ENCODE measurements around the gene LNX2. TPM values are rescaled to one million over a fixed set of nuclear protein-coding genes. Genes with fewer than 3 reads are reported as not detected.
A peak's percentile ranks its signal among the peaks of the same experiment; 100 is the strongest.
"Not testable (repeated sequence)": the region's sequence is repeated elsewhere in the genome, so short reads cannot be mapped to it uniquely, and the experiment has no call there.

LNX2 gene
- total RNA-seq, 2 experiments from 2014 or later = 4.7 to 4.8 TPM

- Mint-ChIP-seq H3K4me3 (no peak overlapping the region), H3K27me3 (no peaks in the 10 kb centered on the region), H3K9me3 (ENCODE audit: low read depth) (no peaks in the 10 kb centered on the region), H3K36me3 (ENCODE audit: low read depth) (peaks cover 21% of the 10 kb centered on the region), H3K4me1 (peaks cover 38% of the 10 kb centered on the region), H3K27ac (no peak overlapping the region)
- intact Hi-C loops (cut with DNase I, micrococcal nuclease) = no loop called here
- ATAC-seq (peak; percentile 26), DNase-seq (no peak)
- CTCF ChIA-PET = interaction anchor here (0.7 kb wide), 1 partner anchor 21 kb away, joined by 4 read pairs; no protein-coding TSS in a partner anchor
- POLR2A ChIA-PET = interaction anchor here (0.8 kb wide), 1 partner anchor 16 kb away, joined by 3 read pairs; no protein-coding TSS in a partner anchor
These were observed 16.4 kb upstream of the LNX2 start for GRCh38 chr13:27636589-27637288.

GRCh38 chr13:27635266-27635665 lies 14.9 kb upstream of the LNX2 start:
- ChIA-PET POLR2A (no interaction called here), CTCF (interaction anchor here (0.6 kb wide), 1 partner anchor 62 kb away, joined by 3 read pairs; no protein-coding TSS in a partner anchor)
- Mint-ChIP-seq H3K4me1 (peaks cover 49% of the 10 kb centered on the region), H3K4me3 (no peak overlapping the region), H3K27ac (no peak overlapping the region), H3K9me3 (ENCODE audit: low read depth) (no peaks in the 10 kb centered on the region), H3K27me3 (no peaks in the 10 kb centered on the region), H3K36me3 (ENCODE audit: low read depth) (peaks cover 31% of the 10 kb centered on the region)
- ATAC-seq (no peak), DNase-seq (no peak)
- intact Hi-C loops (cut with DNase I, micrococcal nuclease) = no loop called here

GRCh38 chr13:27634791-27635190 lies 14.5 kb upstream of the LNX2 start:
- ATAC-seq (no peak), DNase-seq (no peak)
- ChIA-PET POLR2A (no interaction called here), CTCF (interaction anchor here (0.6 kb wide), 1 partner anchor 63 kb away, joined by 3 read pairs; no protein-coding TSS in a partner anchor)
- intact Hi-C loops (cut with DNase I, micrococcal nuclease) = no loop called here
- H3K27me3 Mint-ChIP-seq = no peaks in the 10 kb centered on the region
- no peak overlapping the region for H3K27ac Mint-ChIP-seq
- peaks cover 52% of the 10 kb centered on the region for H3K4me1 Mint-ChIP-seq
- no peak overlapping the region for H3K4me3 Mint-ChIP-seq
- no peaks in the 10 kb centered on the region for H3K9me3 Mint-ChIP-seq (ENCODE audit: low read depth)
- H3K36me3 Mint-ChIP-seq (ENCODE audit: low read depth) = peaks cover 33% of the 10 kb centered on the region

- peaks cover 30% of the 10 kb centered on the region for H3K36me3 Mint-ChIP-seq (ENCODE audit: low read depth)
- no peak for ATAC-seq
- H3K27me3 Mint-ChIP-seq = no peaks in the 10 kb centered on the region
- H3K9me3 Mint-ChIP-seq (ENCODE audit: low read depth) = no peaks in the 10 kb centered on the region
- H3K4me1 Mint-ChIP-seq = peaks cover 50% of the 10 kb centered on the region
- H3K4me3 Mint-ChIP-seq = no peak overlapping the region
- POLR2A ChIA-PET = no interaction called here
- no peak overlapping the region for H3K27ac Mint-ChIP-seq
- intact Hi-C loops (cut with DNase I, micrococcal nuclease) = no loop called here
- CTCF ChIA-PET = interaction anchor here (0.6 kb wide), 1 partner anchor 9 kb away, joined by 3 read pairs; no protein-coding TSS in a partner anchor
- no peak for DNase-seq
These were observed 13.9 kb upstream of the LNX2 start for GRCh38 chr13:27634231-27634630.

- Mint-ChIP-seq H3K27ac (no peak overlapping the region), H3K27me3 (no peaks in the 10 kb centered on the region), H3K36me3 (ENCODE audit: low read depth) (peaks cover 40% of the 10 kb centered on the region), H3K4me3 (no peak overlapping the region), H3K4me1 (peaks cover 49% of the 10 kb centered on the region), H3K9me3 (ENCODE audit: low read depth) (no peaks in the 10 kb centered on the region)
- ATAC-seq (no peak), DNase-seq (no peak)
- ChIA-PET CTCF (interaction anchor here (1.0 to 1.6 kb wide), 2 partner anchors 10 to 25 kb away, joined by 4 to 6 read pairs; partner anchors contain the start of gene POLR1D), POLR2A (interaction anchor here (0.6 kb wide), 1 partner anchor 104 kb away, joined by 5 read pairs; no protein-coding TSS in a partner anchor)
- intact Hi-C loops (cut with DNase I, micrococcal nuclease) = no loop called here
These were observed 12.3 kb upstream of the LNX2 start for GRCh38 chr13:27632648-27633047.

GRCh38 chr13:27632214-27632613 lies 11.9 kb upstream of the LNX2 start:
- H3K27me3 Mint-ChIP-seq = no peaks in the 10 kb centered on the region
- DNase-seq = no peak
- H3K9me3 Mint-ChIP-seq (ENCODE audit: low read depth) = no peaks in the 10 kb centered on the region
- intact Hi-C loops (cut with DNase I, micrococcal nuclease) = no loop called here
- no peak overlapping the region for H3K4me3 Mint-ChIP-seq
- peaks cover 53% of the 10 kb centered on the region for H3K4me1 Mint-ChIP-seq
- peaks cover 43% of the 10 kb centered on the region for H3K36me3 Mint-ChIP-seq (ENCODE audit: low read depth)
- CTCF ChIA-PET = interaction anchor here (1.0 to 1.6 kb wide), 2 partner anchors 10 to 25 kb away, joined by 4 to 6 read pairs; partner anchors contain the start of gene POLR1D
- no peak overlapping the region for H3K27ac Mint-ChIP-seq
- no peak for ATAC-seq
- POLR2A ChIA-PET = interaction anchor here (0.6 kb wide), 1 partner anchor 105 kb away, joined by 5 read pairs; no protein-coding TSS in a partner anchor

- intact Hi-C loops (cut with DNase I, micrococcal nuclease) = no loop called here
These were observed 11.3 kb upstream of the LNX2 start for GRCh38 chr13:27631665-27632064.

GRCh38 chr13:27631156-27631555 lies 10.8 kb upstream of the LNX2 start:
- CTCF ChIA-PET = interaction anchor here (0.5 to 1.6 kb wide), 2 partner anchors 9 to 357 kb away, joined by 3 to 6 read pairs; partner anchors contain the start of gene POLR1D
- intact Hi-C loops (cut with DNase I, micrococcal nuclease) = no loop called here
- no peak for DNase-seq
- H3K9me3 Mint-ChIP-seq (ENCODE audit: low read depth) = no peaks in the 10 kb centered on the region
- H3K27ac Mint-ChIP-seq = no peak overlapping the region
- peaks cover 49% of the 10 kb centered on the region for H3K36me3 Mint-ChIP-seq (ENCODE audit: low read depth)
- POLR2A ChIA-PET = no interaction called here
- H3K4me1 Mint-ChIP-seq = peaks cover 53% of the 10 kb centered on the region
- H3K27me3 Mint-ChIP-seq = no peaks in the 10 kb centered on the region
- ATAC-seq = no peak
- H3K4me3 Mint-ChIP-seq = no peak overlapping the region

More at GRCh38 chr13:27631665-27632064, 11.3 kb upstream of the LNX2 start:
- no peak overlapping the region for H3K4me3 Mint-ChIP-seq
- H3K4me1 Mint-ChIP-seq = peaks cover 53% of the 10 kb centered on the region
- DNase-seq (no peak), ATAC-seq (peak; percentile 33)
- H3K9me3 Mint-ChIP-seq (ENCODE audit: low read depth) = no peaks in the 10 kb centered on the region
- no peaks in the 10 kb centered on the region for H3K27me3 Mint-ChIP-seq
- no peak overlapping the region for H3K27ac Mint-ChIP-seq
- ChIA-PET POLR2A (no interaction called here), CTCF (interaction anchor here (0.5 to 1.6 kb wide), 3 partner anchors 9 to 358 kb away, joined by 3 to 6 read pairs (median 4); partner anchors contain the start of gene POLR1D)
- peaks cover 46% of the 10 kb centered on the region for H3K36me3 Mint-ChIP-seq (ENCODE audit: low read depth)

- H3K27ac Mint-ChIP-seq; H3K9me3 Mint-ChIP-seq (ENCODE audit: low read depth); H3K4me3 Mint-ChIP-seq; H3K27me3 Mint-ChIP-seq; POLR2A ChIA-PET; DNase-seq; ATAC-seq: not testable (repeated sequence)
- Mint-ChIP-seq H3K36me3 (ENCODE audit: low read depth) (peaks cover 63% of the 10 kb centered on the region), H3K4me1 (peaks cover 62% of the 10 kb centered on the region)
- CTCF ChIA-PET = interaction anchor here (1.3 to 1.6 kb wide), 2 partner anchors 10 to 21 kb away, joined by 3 read pairs; no protein-coding TSS in a partner anchor
- intact Hi-C loops (cut with DNase I, micrococcal nuclease) = loop anchor here in 1 of 2 experiments (10.0 kb wide), 1 partner anchor 1444 kb away; no protein-coding TSS in a partner anchor
These were observed 8.4 kb upstream of the LNX2 start for GRCh38 chr13:27628766-27629165.

- intact Hi-C loops (cut with DNase I, micrococcal nuclease) = loop anchor here in 1 of 2 experiments (10.0 kb wide), 1 partner anchor 1443 kb away; no protein-coding TSS in a partner anchor
- ChIA-PET POLR2A (no interaction called here), CTCF (interaction anchor here (0.5 to 1.3 kb wide), 2 partner anchors 11 to 20 kb away, joined by 3 to 5 read pairs; no protein-coding TSS in a partner anchor)
- DNase-seq (no peak), ATAC-seq (no peak)
- Mint-ChIP-seq H3K4me1 (peaks cover 68% of the 10 kb centered on the region), H3K36me3 (ENCODE audit: low read depth) (peaks cover 69% of the 10 kb centered on the region), H3K9me3 (ENCODE audit: low read depth) (no peaks in the 10 kb centered on the region), H3K4me3 (no peak overlapping the region), H3K27ac (no peak overlapping the region), H3K27me3 (no peaks in the 10 kb centered on the region)
These were observed 7.8 kb upstream of the LNX2 start for GRCh38 chr13:27628081-27628480.

- peak; percentile 57 for ATAC-seq
- intact Hi-C loops (cut with DNase I, micrococcal nuclease) = loop anchor here in 1 of 2 experiments (10.0 kb wide), 1 partner anchor 1443 kb away; no protein-coding TSS in a partner anchor
- H3K9me3 Mint-ChIP-seq (ENCODE audit: low read depth) = no peaks in the 10 kb centered on the region
- peaks cover 73% of the 10 kb centered on the region for H3K4me1 Mint-ChIP-seq
- CTCF ChIA-PET = interaction anchor here (0.5 kb wide), 1 partner anchor 21 kb away, joined by 5 read pairs; no protein-coding TSS in a partner anchor
- H3K27ac Mint-ChIP-seq = no peak overlapping the region
- H3K4me3 Mint-ChIP-seq = no peak overlapping the region
- DNase-seq = no peak
- POLR2A ChIA-PET = no interaction called here
- H3K27me3 Mint-ChIP-seq = no peaks in the 10 kb centered on the region
- H3K36me3 Mint-ChIP-seq (ENCODE audit: low read depth) = peaks cover 73% of the 10 kb centered on the region
These were observed 7.1 kb upstream of the LNX2 start for GRCh38 chr13:27627380-27627779.

All from activated CD4-positive, alpha-beta T cell treated with anti-CD3 and anti-CD28 coated beads for 36 hours (primary cell).